ENCODE data around the gene RNF150. TPM values are rescaled to one million over a fixed set of nuclear protein-coding genes. Genes with fewer than 3 reads are reported as not detected.
"Not testable (repeated sequence)": the region's sequence is repeated elsewhere in the genome, so short reads cannot be mapped to it uniquely, and the experiment has no call there.

The RNF150 gene
- polyA plus RNA-seq, 1 donor from 2014 or later: 15.3 TPM

DNA sequence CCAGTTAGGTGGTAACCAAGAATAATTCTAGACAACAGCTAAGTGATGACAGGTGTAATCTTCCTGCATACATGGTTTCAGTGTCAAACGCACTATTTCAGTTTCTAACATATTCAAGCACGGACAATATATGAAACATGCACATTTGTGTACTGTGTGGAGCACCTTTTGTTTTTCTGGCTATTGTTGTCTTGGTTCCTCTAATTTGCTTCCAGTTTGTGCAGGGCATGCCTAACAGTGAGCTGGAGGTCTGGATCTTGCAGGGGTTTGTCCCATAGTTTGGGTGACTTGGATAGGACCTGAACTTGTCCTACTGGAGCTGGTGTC, 306.6 kb downstream of the RNF150 start:
- no peak overlapping the region for H3K4me3 ChIP-seq (ENCODE audit: low read length)
- no peak overlapping the region for H3K9ac ChIP-seq (ENCODE audit: low read length)
- no peak overlapping the region for H2AFZ ChIP-seq (ENCODE audit: low read depth, low read length)
- no peaks in the 10 kb centered on the region for H3F3A ChIP-seq (ENCODE audit: insufficient read depth, low read length, poor library complexity, severe bottlenecking)
- H3K36me3 ChIP-seq (ENCODE audit: insufficient read depth, low read length): no peaks in the 10 kb centered on the region
- H3K9me3 ChIP-seq (ENCODE audit: low read length): no peaks in the 10 kb centered on the region
- H3K79me2 ChIP-seq (replicated peaks; ENCODE audit: insufficient read depth, low read length): no peaks in the 10 kb centered on the region
- H3K4me2 ChIP-seq (ENCODE audit: low read length): no peak overlapping the region
- H3K27ac ChIP-seq (ENCODE audit: low read length): no peak overlapping the region
- TF ChIP-seq POLR2AphosphoS5 (IDR thresholded peaks at IDR 0.05): no peak
- TF ChIP-seq, protein P1, sequence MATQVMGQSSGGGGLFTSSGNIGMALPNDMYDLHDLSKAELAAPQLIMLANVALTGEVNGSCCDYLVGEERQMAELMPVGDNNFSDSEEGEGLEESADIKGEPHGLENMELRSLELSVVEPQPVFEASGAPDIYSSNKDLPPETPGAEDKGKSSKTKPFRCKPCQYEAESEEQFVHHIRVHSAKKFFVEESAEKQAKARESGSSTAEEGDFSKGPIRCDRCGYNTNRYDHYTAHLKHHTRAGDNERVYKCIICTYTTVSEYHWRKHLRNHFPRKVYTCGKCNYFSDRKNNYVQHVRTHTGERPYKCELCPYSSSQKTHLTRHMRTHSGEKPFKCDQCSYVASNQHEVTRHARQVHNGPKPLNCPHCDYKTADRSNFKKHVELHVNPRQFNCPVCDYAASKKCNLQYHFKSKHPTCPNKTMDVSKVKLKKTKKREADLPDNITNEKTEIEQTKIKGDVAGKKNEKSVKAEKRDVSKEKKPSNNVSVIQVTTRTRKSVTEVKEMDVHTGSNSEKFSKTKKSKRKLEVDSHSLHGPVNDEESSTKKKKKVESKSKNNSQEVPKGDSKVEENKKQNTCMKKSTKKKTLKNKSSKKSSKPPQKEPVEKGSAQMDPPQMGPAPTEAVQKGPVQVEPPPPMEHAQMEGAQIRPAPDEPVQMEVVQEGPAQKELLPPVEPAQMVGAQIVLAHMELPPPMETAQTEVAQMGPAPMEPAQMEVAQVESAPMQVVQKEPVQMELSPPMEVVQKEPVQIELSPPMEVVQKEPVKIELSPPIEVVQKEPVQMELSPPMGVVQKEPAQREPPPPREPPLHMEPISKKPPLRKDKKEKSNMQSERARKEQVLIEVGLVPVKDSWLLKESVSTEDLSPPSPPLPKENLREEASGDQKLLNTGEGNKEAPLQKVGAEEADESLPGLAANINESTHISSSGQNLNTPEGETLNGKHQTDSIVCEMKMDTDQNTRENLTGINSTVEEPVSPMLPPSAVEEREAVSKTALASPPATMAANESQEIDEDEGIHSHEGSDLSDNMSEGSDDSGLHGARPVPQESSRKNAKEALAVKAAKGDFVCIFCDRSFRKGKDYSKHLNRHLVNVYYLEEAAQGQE (IDR thresholded peaks at IDR 0.05; ENCODE audit: borderline replicate concordance): no peak
- TF ChIP-seq MXI1 (conservative IDR thresholded peaks at IDR 0.05; ENCODE audit: poor library complexity, severe bottlenecking): no peak
- no peak for TF ChIP-seq RAD21 (conservative IDR thresholded peaks at IDR 0.05)
- no peak for TF ChIP-seq EZH2 (IDR thresholded peaks at IDR 0.05; ENCODE audit: borderline replicate concordance, insufficient read depth, low read length, poor library complexity, severe bottlenecking)
- H3K27me3 ChIP-seq (ENCODE audit: insufficient read depth, low read depth, low read length): no peaks in the 10 kb centered on the region
- no peaks in the 10 kb centered on the region for H3K9me2 ChIP-seq (ENCODE audit: insufficient read depth, low read length)
- H4K20me1 ChIP-seq (ENCODE audit: insufficient read depth): no peaks in the 10 kb centered on the region

DNA sequence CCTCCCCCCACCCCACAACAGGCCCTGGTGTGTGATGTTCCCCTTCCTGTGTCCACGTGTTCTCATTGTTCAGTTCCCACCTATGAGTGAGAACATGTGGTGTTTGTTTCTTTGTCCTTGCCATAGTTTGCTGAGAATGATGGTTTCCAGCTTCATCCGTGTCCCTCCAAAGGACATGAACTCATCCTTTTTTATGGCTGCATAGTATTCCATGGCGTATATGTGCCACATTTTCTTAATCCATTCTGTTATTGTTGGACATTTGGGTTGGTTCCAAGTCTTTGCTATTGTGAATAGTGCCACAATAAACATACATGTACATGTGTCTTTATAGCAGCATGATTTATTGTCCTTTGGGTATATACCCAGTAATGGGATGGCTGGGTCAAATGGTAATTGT, 312.7 kb downstream of the RNF150 start:
- not testable (repeated sequence) for H3K36me3 ChIP-seq (ENCODE audit: insufficient read depth, low read length); H3K9me2 ChIP-seq (ENCODE audit: insufficient read depth, low read length); H4K20me1 ChIP-seq (ENCODE audit: insufficient read depth); H3K79me2 ChIP-seq (replicated peaks; ENCODE audit: insufficient read depth, low read length); H3K9ac ChIP-seq (ENCODE audit: low read length); H3K9me3 ChIP-seq (ENCODE audit: low read length); H3K27me3 ChIP-seq (ENCODE audit: insufficient read depth, low read depth, low read length); H3K4me2 ChIP-seq (ENCODE audit: low read length); H3K27ac ChIP-seq (ENCODE audit: low read length); H2AFZ ChIP-seq (ENCODE audit: low read depth, low read length); H3K4me3 ChIP-seq (ENCODE audit: low read length); H3F3A ChIP-seq (ENCODE audit: insufficient read depth, low read length, poor library complexity, severe bottlenecking)

DNA sequence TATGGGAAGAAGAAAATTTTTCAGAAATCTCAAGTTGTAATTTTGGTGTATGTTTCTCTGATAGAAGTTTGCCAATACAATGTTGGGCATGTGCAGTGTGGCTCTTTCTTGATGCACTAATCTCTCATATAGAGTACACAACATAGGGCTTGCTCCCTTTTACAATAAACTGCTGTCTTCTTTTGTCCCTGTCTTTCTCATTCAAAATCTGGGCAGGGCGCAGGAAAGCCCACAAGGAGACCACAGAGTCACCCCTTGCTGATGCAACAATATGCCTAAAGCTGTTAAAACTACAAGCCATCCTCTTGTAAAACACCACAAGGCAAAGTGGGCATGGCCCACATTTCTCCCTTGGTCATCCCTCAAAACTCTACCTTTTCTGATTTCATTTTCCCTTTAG, 313.7 kb downstream of the RNF150 start:
- no peak for TF ChIP-seq TAF1 (IDR thresholded peaks at IDR 0.05; ENCODE audit: low read depth)
- no peak for TF ChIP-seq SMC3 (conservative IDR thresholded peaks at IDR 0.05; ENCODE audit: poor library complexity)
- no peak for TF ChIP-seq MXI1 (conservative IDR thresholded peaks at IDR 0.05; ENCODE audit: poor library complexity, severe bottlenecking)
- no peak for TF ChIP-seq POLR2AphosphoS5 (IDR thresholded peaks at IDR 0.05)
- TF ChIP-seq EZH2 (IDR thresholded peaks at IDR 0.05; ENCODE audit: borderline replicate concordance, insufficient read depth, low read length, poor library complexity, severe bottlenecking): no peak
- TF ChIP-seq RAD21 (conservative IDR thresholded peaks at IDR 0.05): no peak
- H3K4me2 ChIP-seq (ENCODE audit: low read length): no peak overlapping the region
- H2AFZ ChIP-seq (ENCODE audit: low read depth, low read length): no peak overlapping the region
- no peaks in the 10 kb centered on the region for H3K36me3 ChIP-seq (ENCODE audit: insufficient read depth, low read length)
- no peaks in the 10 kb centered on the region for H3F3A ChIP-seq (ENCODE audit: insufficient read depth, low read length, poor library complexity, severe bottlenecking)
- H3K27me3 ChIP-seq (ENCODE audit: insufficient read depth, low read depth, low read length): no peaks in the 10 kb centered on the region
- H3K79me2 ChIP-seq (replicated peaks; ENCODE audit: insufficient read depth, low read length): no peaks in the 10 kb centered on the region
- H4K20me1 ChIP-seq (ENCODE audit: insufficient read depth): no peaks in the 10 kb centered on the region
- no peaks in the 10 kb centered on the region for H3K9me2 ChIP-seq (ENCODE audit: insufficient read depth, low read length)
- H3K27ac ChIP-seq (ENCODE audit: low read length): no peak overlapping the region
- no peak overlapping the region for H3K4me3 ChIP-seq (ENCODE audit: low read length)
- H3K9me3 ChIP-seq (ENCODE audit: low read length): no peaks in the 10 kb centered on the region
- no peak overlapping the region for H3K9ac ChIP-seq (ENCODE audit: low read length)

Measured in neural cell (in vitro differentiated cells).